GM12872 (cell line): Measurements from ENCODE around the gene ACP4.

Source experiments
- TF ChIP-seq, protein P1 (sequence below): IDR thresholded peaks from 3 replicates; pipeline ENCODE4 v1.5.1; 2011; ENCODE audit warnings: low read depth, mild to moderate bottlenecking, low read length, moderate library complexity; ENCODE audit not compliant: insufficient read depth

The ACP4 gene

DNA sequence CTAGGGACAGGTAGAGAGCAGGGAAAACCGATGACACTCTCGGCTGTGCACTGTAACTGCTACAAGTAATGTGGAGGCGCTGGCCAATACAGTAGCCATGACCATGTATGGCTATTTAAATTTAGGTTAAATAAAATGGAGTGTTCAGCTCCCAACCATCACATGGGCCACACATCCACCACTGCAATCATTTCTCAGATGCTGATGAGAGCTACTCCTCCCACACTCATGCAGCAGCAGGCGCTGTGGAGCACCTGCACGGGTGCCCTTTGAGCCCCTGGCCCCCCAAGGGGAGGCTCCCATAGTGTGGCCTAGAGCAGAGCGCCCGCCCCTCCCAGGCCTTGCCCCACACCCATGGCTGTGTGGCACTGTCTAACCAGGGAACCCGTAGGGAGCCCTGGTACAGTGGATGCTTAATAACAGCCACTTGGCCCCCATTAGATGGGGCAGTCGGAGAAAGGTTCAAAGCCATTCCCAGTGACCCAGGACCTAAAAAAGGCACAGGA is 6.0 kb downstream of the ACP4 start:
- TF ChIP-seq, protein P1, sequence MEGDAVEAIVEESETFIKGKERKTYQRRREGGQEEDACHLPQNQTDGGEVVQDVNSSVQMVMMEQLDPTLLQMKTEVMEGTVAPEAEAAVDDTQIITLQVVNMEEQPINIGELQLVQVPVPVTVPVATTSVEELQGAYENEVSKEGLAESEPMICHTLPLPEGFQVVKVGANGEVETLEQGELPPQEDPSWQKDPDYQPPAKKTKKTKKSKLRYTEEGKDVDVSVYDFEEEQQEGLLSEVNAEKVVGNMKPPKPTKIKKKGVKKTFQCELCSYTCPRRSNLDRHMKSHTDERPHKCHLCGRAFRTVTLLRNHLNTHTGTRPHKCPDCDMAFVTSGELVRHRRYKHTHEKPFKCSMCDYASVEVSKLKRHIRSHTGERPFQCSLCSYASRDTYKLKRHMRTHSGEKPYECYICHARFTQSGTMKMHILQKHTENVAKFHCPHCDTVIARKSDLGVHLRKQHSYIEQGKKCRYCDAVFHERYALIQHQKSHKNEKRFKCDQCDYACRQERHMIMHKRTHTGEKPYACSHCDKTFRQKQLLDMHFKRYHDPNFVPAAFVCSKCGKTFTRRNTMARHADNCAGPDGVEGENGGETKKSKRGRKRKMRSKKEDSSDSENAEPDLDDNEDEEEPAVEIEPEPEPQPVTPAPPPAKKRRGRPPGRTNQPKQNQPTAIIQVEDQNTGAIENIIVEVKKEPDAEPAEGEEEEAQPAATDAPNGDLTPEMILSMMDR: peak; percentile 38; the same call in 1 of the 3 replicates

DNA sequence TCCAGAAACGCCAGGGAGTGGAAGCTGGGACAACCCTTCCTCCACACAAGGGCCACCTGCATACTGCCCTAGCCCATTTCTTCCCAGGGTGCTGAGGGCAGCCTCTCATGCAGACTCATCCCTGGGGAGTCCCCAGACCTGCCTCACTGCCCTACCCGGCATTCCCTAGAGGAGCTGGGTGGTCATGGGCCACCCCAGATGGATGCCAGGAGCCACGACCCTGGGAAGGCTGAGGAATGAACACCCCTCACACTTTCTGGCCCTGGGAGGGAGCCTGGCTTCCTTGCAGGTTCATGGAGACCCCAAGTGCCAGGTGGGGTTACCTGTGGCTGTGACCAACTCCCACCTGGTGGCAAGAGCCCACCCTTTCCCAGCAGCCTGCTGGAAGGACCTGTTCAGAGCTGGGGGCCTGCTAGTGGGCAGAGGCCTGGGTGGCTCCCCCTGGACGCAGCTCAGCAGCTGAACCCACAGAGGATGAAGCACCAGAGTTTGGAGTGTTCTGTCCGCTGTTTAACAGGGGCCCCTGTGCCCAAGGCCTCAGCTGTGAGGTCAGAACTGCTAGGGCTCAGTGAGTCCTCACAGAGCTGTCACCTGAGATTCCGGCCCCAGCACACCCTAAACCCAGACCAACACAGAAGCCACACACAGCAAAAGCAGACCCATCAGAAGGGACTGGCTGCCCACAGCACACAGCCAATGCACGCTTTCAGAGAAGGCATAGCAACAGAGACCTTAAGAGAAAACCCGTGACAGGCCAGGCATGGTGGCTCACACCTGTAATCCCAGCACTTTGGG is 6.6 kb downstream of the ACP4 start:
- TF ChIP-seq, protein P1: no peak

DNA sequence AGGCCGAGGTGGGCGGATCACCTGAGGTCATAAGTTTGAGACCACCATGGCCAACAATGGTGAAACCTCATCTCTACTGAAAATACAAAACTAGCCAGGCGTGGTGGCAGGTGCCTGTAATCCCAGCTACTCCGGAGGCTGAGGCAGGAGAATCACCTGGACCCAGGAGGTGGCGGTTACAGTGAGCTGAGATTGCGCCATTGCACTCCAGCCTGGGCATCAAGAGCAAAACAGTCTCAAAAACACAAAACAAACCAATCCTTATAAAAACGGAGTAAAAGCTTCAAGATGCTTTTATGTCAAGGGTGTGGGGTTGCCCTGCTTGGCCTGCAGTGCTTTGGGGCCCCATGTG is 7.2 kb downstream of the ACP4 start:
- TF ChIP-seq, protein P1: no peak

DNA sequence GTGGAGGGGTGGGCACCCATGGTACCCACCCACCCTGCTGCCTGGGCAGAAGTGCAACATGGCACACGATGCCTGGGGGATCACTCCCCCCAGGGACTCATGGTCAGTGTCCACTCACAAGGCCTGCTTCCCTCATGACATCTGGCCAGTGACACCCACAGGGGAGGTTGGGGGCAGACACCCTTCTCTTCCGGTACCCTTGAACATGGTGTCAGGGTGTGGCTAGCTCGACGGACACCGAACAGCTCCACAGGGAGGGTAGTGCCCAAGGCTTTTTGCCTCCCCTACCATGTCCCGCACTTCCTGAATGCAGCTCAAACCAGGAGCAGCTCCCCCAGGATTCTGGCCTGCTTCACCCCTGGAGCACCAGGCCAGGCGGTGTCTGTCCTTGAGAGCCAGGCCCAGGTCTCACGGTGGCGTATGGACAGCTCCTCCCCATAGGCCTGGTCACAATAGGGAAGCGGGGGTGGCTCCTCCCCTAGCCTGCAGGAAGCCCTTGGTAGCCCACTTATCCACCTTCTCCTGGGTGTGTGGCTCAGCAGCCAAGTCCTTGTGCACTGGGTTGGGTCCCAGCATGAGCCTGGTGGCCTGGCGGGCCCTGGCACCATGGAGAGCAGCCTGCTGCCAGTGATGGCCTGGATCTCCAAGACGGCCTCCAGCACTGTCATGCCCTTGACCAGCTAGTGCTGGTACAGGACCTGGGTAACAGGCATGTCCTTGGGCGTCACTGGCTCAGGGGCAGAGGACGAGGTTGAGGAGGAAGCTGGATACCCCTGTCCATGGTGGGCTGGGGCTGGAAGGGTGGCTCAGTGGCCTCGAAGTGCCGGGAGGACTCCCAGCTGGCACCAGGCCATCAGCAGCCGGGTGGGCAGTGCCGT is 7.8 kb downstream of the ACP4 start:
- TF ChIP-seq, protein P1: no peak

DNA sequence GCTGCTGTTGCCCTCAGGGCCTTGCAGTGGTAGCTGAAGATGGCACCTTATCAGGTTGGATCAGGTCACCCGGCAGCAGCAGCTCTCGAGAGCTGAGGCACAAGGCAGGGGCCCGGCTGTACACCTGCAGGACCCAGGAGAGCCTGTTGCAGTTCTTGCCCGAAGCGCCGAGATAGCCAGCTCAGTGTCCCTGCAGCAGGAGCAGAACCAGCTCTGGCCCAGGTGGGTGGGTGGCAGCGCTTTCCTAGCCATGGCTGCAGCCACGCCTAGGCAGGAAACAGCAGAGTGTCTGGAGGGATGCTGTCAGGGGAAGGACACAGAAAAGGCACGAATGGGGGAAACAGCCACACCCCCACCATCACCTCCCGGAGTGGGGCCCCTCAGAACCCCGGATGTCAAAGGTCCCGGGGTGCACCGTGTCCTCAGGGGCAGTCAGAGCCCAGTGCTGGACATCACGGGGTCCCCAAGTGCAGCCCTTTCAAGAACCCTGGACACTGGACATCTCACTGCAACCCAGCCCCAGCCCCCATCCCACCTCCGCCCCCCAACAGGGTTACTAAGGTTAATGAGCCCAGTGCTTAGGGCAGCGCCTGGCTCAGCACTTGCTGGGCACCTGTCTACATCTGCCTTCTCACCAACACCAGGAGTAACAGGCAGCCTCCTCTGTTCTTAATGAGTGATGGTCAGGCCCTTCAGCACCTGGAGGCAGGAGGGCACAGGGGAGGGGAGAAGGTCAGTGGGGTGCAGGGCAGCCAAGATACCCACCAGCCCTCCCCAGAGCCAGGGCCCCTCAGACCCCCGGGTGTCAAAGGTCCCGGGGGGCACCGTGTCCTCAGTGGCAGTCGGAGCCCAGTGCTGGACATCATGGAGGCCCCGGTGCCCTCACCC is 8.7 kb downstream of the ACP4 start:
- TF ChIP-seq, protein P1: no peak

DNA sequence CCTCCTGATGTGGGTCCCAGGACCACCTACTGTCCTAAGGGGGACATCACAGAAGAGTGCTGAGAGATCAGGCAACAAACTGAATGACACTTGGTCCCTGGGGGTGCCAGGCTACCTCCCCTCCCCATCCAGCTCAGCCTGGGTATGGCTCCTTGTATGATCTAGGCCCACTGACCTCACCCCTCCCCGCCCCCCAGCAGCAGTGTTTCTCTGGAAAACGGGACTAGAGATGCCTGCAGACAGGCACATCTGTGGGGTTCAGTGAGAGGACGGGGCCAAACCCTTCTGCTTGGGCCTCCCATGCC is 9.3 kb downstream of the ACP4 start:
- TF ChIP-seq, protein P1: no peak
